H1 (cell line): Measurements from ENCODE around the gene ITLN1. TPM values are rescaled to one million over a fixed set of nuclear protein-coding genes. Genes with fewer than 3 reads are reported as not detected.

ENCODE experiments used
- CTCF ChIA-PET: fragments of 300-600 bp; sonication (Branson Sonifier 250); formaldehyde crosslinking; loops from one replicate; lab custom pipeline; 2021; ENCODE audit not compliant: partially characterized antibody; lab: Charles Lee
- POLR2A ChIA-PET: fragments of 300-600 bp; sonication (Branson Sonifier 250); formaldehyde crosslinking; loops from one replicate; lab custom pipeline; 2021; ENCODE audit warnings: inconsistent platforms; ENCODE audit not compliant: partially characterized antibody; lab: Charles Lee
- DNase-seq, 2 experiments: peaks; one replicate each; pipeline versions ENCODE4 v3.0.0 to v3.0.0-alpha.2; 2010 to 2022; ENCODE audit warnings: low spot score in 2 of 2, low read depth in 1 of 2, mixed read lengths in 1 of 2
- FAIRE-seq: peaks from 2 replicates; lab custom pipeline; 2011; peaks lifted over from hg19 to GRCh38; lab: Jason Lieb, UNC
- H2AFZ ChIP-seq: 2 replicates; pipeline ENCODE4 v1.8.1; 2012; ENCODE audit warnings: low read length, inconsistent platforms
- H2AK5ac ChIP-seq: 2 replicates; pipeline ENCODE4 v1.6.1; 2013; ENCODE audit warnings: low read depth, low read length
- H2BK120ac ChIP-seq: replicated peaks from 2 replicates; pipeline ENCODE3; 2013; ENCODE audit warnings: low read depth, low read length, inconsistent platforms
- H2BK12ac ChIP-seq: 2 replicates; pipeline ENCODE4 v1.6.1; 2013; ENCODE audit warnings: low read depth, low read length
- H2BK15ac ChIP-seq: 2 replicates; pipeline ENCODE4 v1.6.1; 2013; ENCODE audit warnings: low read length
- H2BK20ac ChIP-seq: 2 replicates; pipeline ENCODE4 v1.6.1; 2013; ENCODE audit warnings: low read length
- H2BK5ac ChIP-seq: 2 replicates; pipeline ENCODE4 v1.6.1; 2013; ENCODE audit warnings: low read depth, low read length
- H3K14ac ChIP-seq: 2 replicates; pipeline ENCODE4 v1.6.1; 2013; ENCODE audit warnings: inconsistent platforms; ENCODE audit not compliant: insufficient read length
- H3K18ac ChIP-seq: 2 replicates; pipeline ENCODE4 v1.6.1; 2013; ENCODE audit warnings: low read length; ENCODE audit errors: extremely low read depth
- H3K23ac ChIP-seq: 2 replicates; pipeline ENCODE4 v1.6.1; 2013; ENCODE audit warnings: inconsistent platforms; ENCODE audit not compliant: insufficient read length
- H3K23me2 ChIP-seq: 2 replicates; pipeline ENCODE4 v1.6.1; 2013; ENCODE audit warnings: low read depth, low read length
- H3K27ac ChIP-seq: 2 replicates; pipeline ENCODE4 v1.6.1; 2011; ENCODE audit warnings: low read depth, low read length, inconsistent platforms
- H3K27me3 ChIP-seq, 4 experiments: replicated peaks in 1 of 4; 1 replicate in 1 of 4; 2 replicates in 3 of 4; pipeline versions ENCODE4 v1.6.1 to v1.8.1; 2011 to 2013; ENCODE audit warnings: low read length in 3 of 4, mild to moderate bottlenecking in 3 of 4, inconsistent platforms in 2 of 4, mixed read lengths in 2 of 4, moderate library complexity in 1 of 4; ENCODE audit not compliant: control insufficient read depth in 3 of 4, insufficient read depth in 3 of 4; ENCODE audit errors: extremely low read depth in 1 of 4
- H3K36me3 ChIP-seq, 4 experiments: 2 replicates each; pipeline versions ENCODE4 v1.6.1 to v1.8.1; 2011 to 2013; ENCODE audit warnings: mild to moderate bottlenecking in 4 of 4, low read length in 3 of 4, moderate library complexity in 2 of 4, control low read depth in 1 of 4, inconsistent platforms in 1 of 4; ENCODE audit not compliant: insufficient read depth in 4 of 4, control insufficient read depth in 2 of 4
- H3K4ac ChIP-seq: replicated peaks from 2 replicates; pipeline ENCODE3; 2013; ENCODE audit warnings: low read length, low read depth, mixed read lengths, inconsistent platforms; ENCODE audit not compliant: insufficient read length
- H3K4me1 ChIP-seq, 4 experiments: replicated peaks in 1 of 4; 1 replicate in 1 of 4; 2 replicates in 3 of 4; pipeline versions ENCODE4 v1.6.1 to v1.8.1; 2011 to 2013; ENCODE audit warnings: low read length in 3 of 4, inconsistent platforms in 2 of 4, mixed read lengths in 1 of 4; ENCODE audit not compliant: insufficient read depth in 4 of 4, control insufficient read depth in 3 of 4
- H3K4me2 ChIP-seq, 2 experiments: 2 replicates each; pipeline versions ENCODE4 v1.6.1 to v1.8.1; 2011 to 2013; ENCODE audit warnings: low read depth in 2 of 2, low read length in 2 of 2, control low read depth in 1 of 2, inconsistent platforms in 1 of 2, mild to moderate bottlenecking in 1 of 2; ENCODE audit not compliant: insufficient read depth in 1 of 2
- H3K4me3 ChIP-seq, 4 experiments: fragments of 200-600, 300-600 bp in 1 of 4; sonication (generic), shearing (Covaris generic), sonication (Bioruptor Twin) in 1 of 4; 2 replicates each; pipeline versions ENCODE4 v1.5.1 to v1.8.1; 2011 to 2016; ENCODE audit warnings: low read length in 4 of 4, low read depth in 3 of 4, control low read depth in 2 of 4, inconsistent platforms in 2 of 4, mild to moderate bottlenecking in 2 of 4, mixed read lengths in 1 of 4, moderate library complexity in 1 of 4; ENCODE audit not compliant: insufficient read depth in 2 of 4; ENCODE audit errors: extremely low read depth in 1 of 4
- H3K56ac ChIP-seq: replicated peaks from 2 replicates; pipeline ENCODE3; 2013; ENCODE audit warnings: low read depth, mild to moderate bottlenecking, mixed read lengths, low read length, inconsistent platforms; ENCODE audit not compliant: insufficient read length
- H3K79me1 ChIP-seq: 2 replicates; pipeline ENCODE4 v1.6.1; 2013; ENCODE audit warnings: low read depth, low read length, control low read depth
- H3K79me2 ChIP-seq, 2 experiments: 2 replicates each; pipeline versions ENCODE4 v1.6.1 to v1.8.1; 2012 to 2013; ENCODE audit warnings: low read length in 2 of 2, mild to moderate bottlenecking in 2 of 2, inconsistent platforms in 1 of 2; ENCODE audit not compliant: insufficient read depth in 2 of 2, control insufficient read depth in 1 of 2
- H3K9ac ChIP-seq, 4 experiments: replicated peaks in 1 of 4; 1 replicate in 1 of 4; 2 replicates in 3 of 4; pipeline versions ENCODE4 v1.6.1 to v1.8.1; 2011 to 2013; ENCODE audit warnings: low read depth in 3 of 4, low read length in 3 of 4, control low read depth in 2 of 4, mild to moderate bottlenecking in 2 of 4, moderate library complexity in 2 of 4, inconsistent platforms in 1 of 4; ENCODE audit errors: extremely low read depth in 1 of 4
- H3K9me3 ChIP-seq, 2 experiments: 2 replicates each; pipeline versions ENCODE4 v1.6.1 to v1.8.1; 2012 to 2013; ENCODE audit warnings: mild to moderate bottlenecking in 2 of 2, moderate library complexity in 2 of 2, control low read depth in 1 of 2, inconsistent platforms in 1 of 2, low read depth in 1 of 2, low read length in 1 of 2, mixed read lengths in 1 of 2; ENCODE audit not compliant: insufficient read depth in 2 of 2
- H4K20me1 ChIP-seq, 2 experiments: replicated peaks in 1 of 2; 2 replicates each; pipeline versions ENCODE3 to v1.8.1; 2011 to 2013; ENCODE audit warnings: inconsistent platforms in 2 of 2, low read length in 2 of 2, mild to moderate bottlenecking in 1 of 2; ENCODE audit not compliant: insufficient read depth in 2 of 2, control insufficient read depth in 1 of 2
- H4K5ac ChIP-seq: 2 replicates; pipeline ENCODE4 v1.6.1; 2013; ENCODE audit warnings: low read length, low read depth, mixed read lengths, inconsistent platforms; ENCODE audit not compliant: insufficient read length
- H4K8ac ChIP-seq: 2 replicates; pipeline ENCODE4 v1.8.0; 2013; ENCODE audit warnings: mild to moderate bottlenecking, moderate library complexity, low read length, inconsistent platforms; ENCODE audit not compliant: insufficient read depth; ENCODE audit errors: extremely low read depth
- H4K91ac ChIP-seq: replicated peaks from 2 replicates; pipeline ENCODE3; 2013; ENCODE audit warnings: low read length, mixed read lengths, inconsistent platforms; ENCODE audit not compliant: insufficient read length
- CBX5 ChIP-seq: fragments of 300-800, 300-1000 bp; sonication (generic); IDR thresholded peaks from 2 replicates; pipeline ENCODE4 v1.7.1; 2016; ENCODE audit warnings: antibody characterized with exemption, low read length, low read depth
- CEBPB ChIP-seq: IDR thresholded peaks from 2 replicates; pipeline ENCODE4 v1.6.1; 2012; ENCODE audit warnings: low read depth, low read length
- CHD1 ChIP-seq: IDR thresholded peaks from 2 replicates; pipeline ENCODE4 v1.6.1; 2012; ENCODE audit warnings: low read depth, low read length, improper control_type of control experiment
- CHD2 ChIP-seq: IDR thresholded peaks from 2 replicates; pipeline ENCODE4 v1.6.1; 2012; ENCODE audit warnings: low read length, improper control_type of control experiment
- GABPA ChIP-seq: IDR thresholded peaks from 2 replicates; pipeline ENCODE4 v1.6.1; 2011; ENCODE audit warnings: mild to moderate bottlenecking, low read length, moderate library complexity, borderline replicate concordance; ENCODE audit not compliant: insufficient read depth
- NRF1 ChIP-seq: IDR thresholded peaks from 2 replicates; pipeline ENCODE4 v1.6.1; 2011; ENCODE audit warnings: mild to moderate bottlenecking, low read depth, low read length, improper control_type of control experiment
- PHF8 ChIP-seq: fragments of 200-600 bp; sonication (generic); conservative IDR thresholded peaks from 2 replicates; pipeline ENCODE4 v1.7.1; 2012; ENCODE audit warnings: low read depth, mild to moderate bottlenecking, inconsistent platforms, low read length, moderate library complexity
- POU5F1 ChIP-seq: IDR thresholded peaks from 2 replicates; pipeline ENCODE4 v1.6.1; 2011; ENCODE audit warnings: low read depth, mild to moderate bottlenecking, low read length, moderate library complexity
- RXRA ChIP-seq: IDR thresholded peaks from 2 replicates; pipeline ENCODE4 v1.6.1; 2011; ENCODE audit warnings: low read depth, mild to moderate bottlenecking, low read length, moderate library complexity; ENCODE audit not compliant: insufficient read depth
- SAP30 ChIP-seq: fragments of 300-600 bp; sonication (generic); IDR thresholded peaks from 2 replicates; pipeline ENCODE4 v1.7.1; 2012; ENCODE audit warnings: low read length, moderate library complexity, mild to moderate bottlenecking, inconsistent platforms; ENCODE audit not compliant: insufficient read depth, insufficient replicate concordance
- SUZ12 ChIP-seq: fragments of 200-600 bp; sonication (generic); IDR thresholded peaks from 2 replicates; pipeline ENCODE4 v1.6.1; 2012; ENCODE audit warnings: mild to moderate bottlenecking, inconsistent platforms, low read length, moderate library complexity, mixed read lengths
- TBP ChIP-seq: IDR thresholded peaks from 2 replicates; pipeline ENCODE4 v1.6.1; 2011; ENCODE audit warnings: low read depth, low read length, improper control_type of control experiment
- TEAD4 ChIP-seq: IDR thresholded peaks from 2 replicates; pipeline ENCODE4 v1.6.1; 2012; ENCODE audit warnings: low read depth, low read length, inconsistent platforms, mixed read lengths
- ZNF274 ChIP-seq: IDR thresholded peaks from 2 replicates; pipeline ENCODE4 v1.7.0; 2012; ENCODE audit warnings: low read length, borderline replicate concordance; ENCODE audit errors: extremely low read depth
- WGBS, 2 experiments: shearing (Covaris generic) in 1 of 2; methylation state at CpG; one replicate each; pipeline versions ENCODE4 v1.1.6 to v1.1.7; 2013 to 2015; ENCODE audit warnings: low lambda C conversion rate in 2 of 2, mixed read lengths in 2 of 2, inconsistent platforms in 1 of 2, low coverage in 1 of 2, missing lambda C conversion rate in 1 of 2; ENCODE audit not compliant: insufficient replicate concordance in 2 of 2, insufficient coverage in 1 of 2, insufficient read length in 1 of 2; ENCODE audit errors: extremely low coverage in 1 of 2, missing lambda C conversion rate in 1 of 2; 5-methylcytosine and 5-hydroxymethylcytosine counted together
- polyA plus RNA-seq, 7 experiments: library from polyadenylated mRNA; depleted of rRNA in 3 of 7; stranded (reverse) in 5 of 7; unstranded in 2 of 7; fragments of >200 nt in 5 of 7; fragments of 200-250 nt in 2 of 7; gene quantifications; 1 replicate in 5 of 7; 2 replicates in 1 of 7; 4 replicates in 1 of 7; pipeline versions ENCODE4 v1.2.1 to v1.2.3, GENCODE V29; 2011 to 2013; ENCODE audit warnings: missing spikeins in 2 of 7, mixed read lengths in 2 of 7
- total RNA-seq: library from RNA; stranded (reverse); fragmentation: NEBNext Ultra II Directional; extraction: Animal tissue kit (Norgen Biotek cat#: 25700); gene quantifications from 2 replicates; pipeline ENCODE4 v1.2.1, GENCODE V29; 2021

ITLN1 gene
- total and polyA plus RNA-seq, 2 of the 8 experiments (the other 6 are each of a cell fraction or from before 2014, with no cell fraction given): not detected

- Histone ChIP-seq H2BK12ac (no peak overlapping the region), H3K4me1 (peaks cover 0 to 2% (median 0%) of the 10 kb centered on the region in 4 experiments; a peak in 1 of 7 replicates), H2BK15ac (no peak overlapping the region), H3K56ac (no peak overlapping the region), H4K5ac (no peak overlapping the region), H3K79me1 (no peaks in the 10 kb centered on the region), H3K27me3 (no peaks in the 10 kb centered on the region), H3K9me3 (no peaks in the 10 kb centered on the region), H3K36me3 (no peaks in the 10 kb centered on the region), H3K9ac (peak overlapping the region in 1 of 4 experiments; percentile 4; a peak in 1 of 7 replicates), H3K23ac (no peak overlapping the region), H2AFZ (no peak overlapping the region), H2BK120ac (no peak overlapping the region), H3K4me2 (no peak overlapping the region), H3K79me2 (no peaks in the 10 kb centered on the region), H3K14ac (no peak overlapping the region), H4K8ac (no peak overlapping the region), H2BK5ac (no peak overlapping the region), H3K23me2 (no peaks in the 10 kb centered on the region), H3K4ac (no peak overlapping the region), H2AK5ac (peak overlapping the region; percentile 61; the same call in 1 of the 2 replicates), H4K20me1 (no peaks in the 10 kb centered on the region), H3K18ac (no peak overlapping the region), H4K91ac (no peak overlapping the region), H3K4me3 (no peak overlapping the region), H3K27ac (no peak overlapping the region), H2BK20ac (no peak overlapping the region)
- DNase-seq: no peak
- ChIA-PET CTCF (interaction anchor here (1.2 to 5.5 kb wide), 4 partner anchors 9 to 25 kb away, joined by 3 to 35 read pairs (median 4); partner anchors contain the start of gene ITLN1), POLR2A (no interaction called here)
- 78% methylated on average over 5 of the region's 5 CpGs; no CpG with 5 or more reads in 1 of the 2 experiments for WGBS, 2 experiments
- FAIRE-seq: no peak
- TF ChIP-seq CEBPB: no peak
- no peak for TF ChIP-seq ZNF274
- no peak for TF ChIP-seq SAP30
- TF ChIP-seq CHD1: no peak
- no peak for TF ChIP-seq TBP
- TF ChIP-seq NRF1: no peak
- TF ChIP-seq TEAD4: no peak
- no peak for TF ChIP-seq POU5F1
- TF ChIP-seq RXRA: no peak
- TF ChIP-seq CBX5: no peak
- no peak for TF ChIP-seq GABPA
- no peak for TF ChIP-seq SUZ12
- TF ChIP-seq CHD2: no peak
- no peak for TF ChIP-seq PHF8
These were observed 24.0 kb downstream of the ITLN1 start for GRCh38 chr1:160860840-160861505.
